ENCODE results near the gene MGAT3.

The MGAT3 gene

GRCh38 chr22:39477542-39477941 is 20.7 kb downstream of the MGAT3 start:
- Histone ChIP-seq H3K36me3 (ENCODE audit: control insufficient read depth, low read depth, low read length) (no peaks in the 10 kb centered on the region), H3K4me3 (ENCODE audit: low read length) (no peak overlapping the region), H3K4me1 (ENCODE audit: control insufficient read depth, low read depth, low read length) (peaks cover 5% of the 10 kb centered on the region)

GRCh38 chr22:39478441-39478850 is 21.6 kb downstream of the MGAT3 start:
- no peaks in the 10 kb centered on the region for H3K36me3 ChIP-seq (ENCODE audit: control insufficient read depth, low read depth, low read length)
- no peaks in the 10 kb centered on the region for H3K27me3 ChIP-seq (ENCODE audit: control insufficient read depth, insufficient read depth, low read length)
- no peak overlapping the region for H3K4me3 ChIP-seq (ENCODE audit: low read length)
- H3K27ac ChIP-seq (ENCODE audit: low read length): no peak overlapping the region
- no peak overlapping the region for H3K9ac ChIP-seq (ENCODE audit: low read length)
- peaks cover 4% of the 10 kb centered on the region for H3K4me1 ChIP-seq (ENCODE audit: control insufficient read depth, low read depth, low read length)
- H3K9me3 ChIP-seq (ENCODE audit: control insufficient read depth, low read depth, low read length): no peaks in the 10 kb centered on the region

More at GRCh38 chr22:39477542-39477941, 20.7 kb downstream of the MGAT3 start:
- Histone ChIP-seq H3K9ac (ENCODE audit: low read length) (no peak overlapping the region), H3K27ac (ENCODE audit: low read length) (no peak overlapping the region), H3K27me3 (ENCODE audit: control insufficient read depth, insufficient read depth, low read length) (no peaks in the 10 kb centered on the region), H3K9me3 (ENCODE audit: control insufficient read depth, low read depth, low read length) (no peaks in the 10 kb centered on the region)

DNA sequence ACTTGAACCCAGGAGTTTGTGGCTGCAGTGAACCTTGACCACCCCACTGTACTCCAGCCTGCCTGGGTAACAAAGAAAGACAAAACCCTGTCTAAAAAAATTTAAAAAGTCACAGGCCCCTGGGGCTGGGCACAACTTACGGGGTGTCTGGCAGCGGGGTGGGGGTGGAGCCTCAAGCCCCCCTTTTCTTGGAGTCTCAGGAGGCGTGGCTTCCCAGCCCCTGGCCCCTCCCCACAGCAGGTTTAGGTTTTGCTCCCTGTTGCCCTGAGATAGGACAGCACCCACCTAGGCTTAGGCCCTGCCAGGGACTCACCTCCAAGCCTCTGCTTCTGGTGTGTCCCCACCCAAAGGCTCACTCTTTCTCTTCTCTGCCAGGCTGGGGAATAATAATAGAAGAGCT is 22.4 kb downstream of the MGAT3 start:
- no peak overlapping the region for H3K27ac ChIP-seq (ENCODE audit: low read length)
- H3K36me3 ChIP-seq (ENCODE audit: control insufficient read depth, low read depth, low read length): no peaks in the 10 kb centered on the region
- no peak overlapping the region for H3K4me3 ChIP-seq (ENCODE audit: low read length)
- no peak overlapping the region for H3K9ac ChIP-seq (ENCODE audit: low read length)
- peaks cover 4% of the 10 kb centered on the region for H3K4me1 ChIP-seq (ENCODE audit: control insufficient read depth, low read depth, low read length)
- H3K27me3 ChIP-seq (ENCODE audit: control insufficient read depth, insufficient read depth, low read length): no peaks in the 10 kb centered on the region
- no peaks in the 10 kb centered on the region for H3K9me3 ChIP-seq (ENCODE audit: control insufficient read depth, low read depth, low read length)

GRCh38 chr22:39480557-39480956 is 23.7 kb downstream of the MGAT3 start:
- H3K4me1 ChIP-seq (ENCODE audit: control insufficient read depth, low read depth, low read length): peaks cover 3% of the 10 kb centered on the region
- H3K9me3 ChIP-seq (ENCODE audit: control insufficient read depth, low read depth, low read length): no peaks in the 10 kb centered on the region
- H3K27me3 ChIP-seq (ENCODE audit: control insufficient read depth, insufficient read depth, low read length): no peaks in the 10 kb centered on the region
- H3K36me3 ChIP-seq (ENCODE audit: control insufficient read depth, low read depth, low read length): no peaks in the 10 kb centered on the region
- no peak overlapping the region for H3K9ac ChIP-seq (ENCODE audit: low read length)
- no peak overlapping the region for H3K27ac ChIP-seq (ENCODE audit: low read length)
- H3K4me3 ChIP-seq (ENCODE audit: low read length): no peak overlapping the region

- Histone ChIP-seq H3K9me3 (ENCODE audit: control insufficient read depth, low read depth, low read length) (no peaks in the 10 kb centered on the region), H3K36me3 (ENCODE audit: control insufficient read depth, low read depth, low read length) (no peaks in the 10 kb centered on the region), H3K4me3 (ENCODE audit: low read length) (no peak overlapping the region), H3K9ac (ENCODE audit: low read length) (no peak overlapping the region), H3K4me1 (ENCODE audit: control insufficient read depth, low read depth, low read length) (no peaks in the 10 kb centered on the region), H3K27me3 (ENCODE audit: control insufficient read depth, insufficient read depth, low read length) (no peaks in the 10 kb centered on the region), H3K27ac (ENCODE audit: low read length) (no peak overlapping the region)
Observed at GRCh38 chr22:39481054-39481453, 24.2 kb downstream of the MGAT3 start.

GRCh38 chr22:39481595-39481994 is 24.8 kb downstream of the MGAT3 start:
- no peak overlapping the region for H3K4me3 ChIP-seq (ENCODE audit: low read length)
- no peak overlapping the region for H3K9ac ChIP-seq (ENCODE audit: low read length)
- no peaks in the 10 kb centered on the region for H3K36me3 ChIP-seq (ENCODE audit: control insufficient read depth, low read depth, low read length)
- H3K4me1 ChIP-seq (ENCODE audit: control insufficient read depth, low read depth, low read length): no peaks in the 10 kb centered on the region
- H3K27ac ChIP-seq (ENCODE audit: low read length): no peak overlapping the region
- no peaks in the 10 kb centered on the region for H3K9me3 ChIP-seq (ENCODE audit: control insufficient read depth, low read depth, low read length)
- H3K27me3 ChIP-seq (ENCODE audit: control insufficient read depth, insufficient read depth, low read length): no peaks in the 10 kb centered on the region

DNA sequence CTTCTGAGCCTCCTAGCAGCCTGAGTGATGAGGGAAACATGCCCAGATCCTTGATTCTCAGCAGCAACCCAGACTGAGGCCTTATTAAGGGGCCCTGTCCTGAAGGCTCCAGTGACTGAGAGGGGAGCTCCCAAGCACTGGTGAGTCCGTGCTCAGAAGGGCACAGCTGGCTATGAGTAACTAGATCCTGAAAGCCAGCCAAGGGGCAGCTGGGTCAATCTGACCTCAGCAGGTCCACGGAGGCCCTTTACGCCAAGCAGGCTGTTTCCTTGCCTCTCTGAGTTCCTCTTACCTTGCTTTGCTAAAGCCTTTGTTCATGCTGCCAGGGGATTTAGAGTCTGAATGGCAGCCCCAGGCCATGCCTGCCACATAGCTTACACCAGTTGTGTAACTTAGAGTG is 26.0 kb downstream of the MGAT3 start:
- no peak overlapping the region for H3K27ac ChIP-seq (ENCODE audit: low read length)
- no peaks in the 10 kb centered on the region for H3K4me1 ChIP-seq (ENCODE audit: control insufficient read depth, low read depth, low read length)
- no peaks in the 10 kb centered on the region for H3K27me3 ChIP-seq (ENCODE audit: control insufficient read depth, insufficient read depth, low read length)
- H3K36me3 ChIP-seq (ENCODE audit: control insufficient read depth, low read depth, low read length): no peaks in the 10 kb centered on the region
- H3K9ac ChIP-seq (ENCODE audit: low read length): no peak overlapping the region
- H3K9me3 ChIP-seq (ENCODE audit: control insufficient read depth, low read depth, low read length): no peaks in the 10 kb centered on the region
- no peak overlapping the region for H3K4me3 ChIP-seq (ENCODE audit: low read length)

GRCh38 chr22:39486951-39487825 is 30.4 kb downstream of the MGAT3 start:
- H3K4me3 ChIP-seq (ENCODE audit: low read length): no peak overlapping the region
- H3K9ac ChIP-seq (ENCODE audit: low read length): no peak overlapping the region
- no peaks in the 10 kb centered on the region for H3K36me3 ChIP-seq (ENCODE audit: control insufficient read depth, low read depth, low read length)
- peaks cover 5% of the 10 kb centered on the region for H3K4me1 ChIP-seq (ENCODE audit: control insufficient read depth, low read depth, low read length)
- no peak overlapping the region for H3K27ac ChIP-seq (ENCODE audit: low read length)
- H3K9me3 ChIP-seq (ENCODE audit: control insufficient read depth, low read depth, low read length): no peaks in the 10 kb centered on the region
- H3K27me3 ChIP-seq (ENCODE audit: control insufficient read depth, insufficient read depth, low read length): no peaks in the 10 kb centered on the region

GRCh38 chr22:39487826-39488520 is 31.2 kb downstream of the MGAT3 start:
- Histone ChIP-seq H3K9me3 (ENCODE audit: control insufficient read depth, low read depth, low read length) (no peaks in the 10 kb centered on the region), H3K27me3 (ENCODE audit: control insufficient read depth, insufficient read depth, low read length) (no peaks in the 10 kb centered on the region), H3K9ac (ENCODE audit: low read length) (no peak overlapping the region), H3K4me3 (ENCODE audit: low read length) (no peak overlapping the region), H3K4me1 (ENCODE audit: control insufficient read depth, low read depth, low read length) (peaks cover 5% of the 10 kb centered on the region), H3K27ac (ENCODE audit: low read length) (no peak overlapping the region), H3K36me3 (ENCODE audit: control insufficient read depth, low read depth, low read length) (no peaks in the 10 kb centered on the region)

- Histone ChIP-seq H3K4me3 (ENCODE audit: low read length) (no peak overlapping the region), H3K27me3 (ENCODE audit: control insufficient read depth, insufficient read depth, low read length) (no peaks in the 10 kb centered on the region), H3K27ac (ENCODE audit: low read length) (no peak overlapping the region), H3K9me3 (ENCODE audit: control insufficient read depth, low read depth, low read length) (no peaks in the 10 kb centered on the region), H3K36me3 (ENCODE audit: control insufficient read depth, low read depth, low read length) (no peaks in the 10 kb centered on the region), H3K4me1 (ENCODE audit: control insufficient read depth, low read depth, low read length) (peaks cover 5% of the 10 kb centered on the region), H3K9ac (ENCODE audit: low read length) (no peak overlapping the region)
Observed at GRCh38 chr22:39488563-39489083, 31.8 kb downstream of the MGAT3 start.

- Histone ChIP-seq H3K27me3 (ENCODE audit: control insufficient read depth, insufficient read depth, low read length) (peaks cover 7% of the 10 kb centered on the region), H3K36me3 (ENCODE audit: control insufficient read depth, low read depth, low read length) (no peaks in the 10 kb centered on the region), H3K9ac (ENCODE audit: low read length) (no peak overlapping the region), H3K4me3 (ENCODE audit: low read length) (no peak overlapping the region), H3K27ac (ENCODE audit: low read length) (no peak overlapping the region), H3K9me3 (ENCODE audit: control insufficient read depth, low read depth, low read length) (no peaks in the 10 kb centered on the region), H3K4me1 (ENCODE audit: control insufficient read depth, low read depth, low read length) (peaks cover 5% of the 10 kb centered on the region)
Observed at GRCh38 chr22:39489094-39490068, 32.6 kb downstream of the MGAT3 start.
